22Rv1 (cell line): ENCODE measurements around the gene WWOX.
"Not testable (repeated sequence)": the region's sequence is repeated elsewhere in the genome, so short reads cannot be mapped to it uniquely, and the experiment has no call there.

Experiments
- H3K27ac ChIP-seq: fragments of 450-650 bp; 2 replicates; pipeline ENCODE4 v1.5.1; 2017
- CTCF ChIP-seq: fragments of 450-650 bp; IDR thresholded peaks from 2 replicates; pipeline ENCODE4 v1.5.1; 2017; ENCODE audit warnings: mild to moderate bottlenecking
- ZFX ChIP-seq: fragments of 450-650 bp; IDR thresholded peaks from 2 replicates; pipeline ENCODE4 v1.6.1; 2017; ENCODE audit warnings: antibody characterized with exemption, borderline replicate concordance

Gene WWOX

GRCh38 chr16:78099271-78100111 lies at the start of gene WWOX:
Gene WWOX, plus strand, starts transcription at chr16:78099654.
- peak; percentile 100 for TF ChIP-seq CTCF
- no peak for TF ChIP-seq ZFX
- H3K27ac ChIP-seq = peak within 1 kb of the TSS; percentile 91

- H3K27ac ChIP-seq = no peak overlapping the region
- TF ChIP-seq CTCF (no peak), ZFX (no peak)
These were observed 48.6 kb upstream of the WWOX start for GRCh38 chr16:78050734-78051400.

- TF ChIP-seq CTCF (no peak), ZFX (no peak)
- H3K27ac ChIP-seq = no peak overlapping the region
These were observed 41.5 kb upstream of the WWOX start for GRCh38 chr16:78057803-78058564.

GRCh38 chr16:78059806-78060205 lies 39.6 kb upstream of the WWOX start:
- H3K27ac ChIP-seq = not testable (repeated sequence)

- TF ChIP-seq ZFX (no peak), CTCF (peak; percentile 49)
- no peak overlapping the region for H3K27ac ChIP-seq
These were observed 39.2 kb upstream of the WWOX start for GRCh38 chr16:78060295-78060694.

- TF ChIP-seq ZFX (no peak), CTCF (no peak)
These were observed 38.6 kb upstream of the WWOX start for GRCh38 chr16:78060809-78061208.

GRCh38 chr16:78065319-78065718 lies 34.1 kb upstream of the WWOX start:
- TF ChIP-seq CTCF (no peak), ZFX (no peak)
- no peak overlapping the region for H3K27ac ChIP-seq

More at GRCh38 chr16:78060809-78061208, 38.6 kb upstream of the WWOX start:
- no peak overlapping the region for H3K27ac ChIP-seq
